NCI-H2227 (cell line): ENCODE measurements around the gene PCDHGA1.
A peak's percentile ranks its signal among the peaks of the same experiment; 100 is the strongest.
"Not testable (repeated sequence)": the region's sequence is repeated elsewhere in the genome, so short reads cannot be mapped to it uniquely, and the experiment has no call there.

Source experiments
- DNase-seq: peaks from one replicate; lab custom pipeline; 2025; ENCODE audit not compliant: unreplicated experiment; lab: John Stamatoyannopoulos, UW

The PCDHGA1 gene

GRCh38 chr5:141382469-141383294, 52.4 kb downstream of the PCDHGA1 start, which contains the start of gene PCDHGA7:
PCDHGA7 (plus strand) TSS chr5:141382742; CDS start chr5:141382900, 158 bp downstream.
- DNase-seq: peak; percentile 50

GRCh38 chr5:141383345-141383744, 53.0 kb downstream of the PCDHGA1 start:
- DNase-seq: no peak

GRCh38 chr5:141384471-141385267, 54.4 kb downstream of the PCDHGA1 start:
- no peak for DNase-seq

GRCh38 chr5:141387557-141388311, 57.4 kb downstream of the PCDHGA1 start, which contains the start of gene PCDHGB4:
PCDHGB4 (plus strand) TSS chr5:141387698; CDS start chr5:141387885, 187 bp downstream.
- DNase-seq: not testable (repeated sequence)

- DNase-seq: no peak
Observed at GRCh38 chr5:141388661-141389060, 58.3 kb downstream of the PCDHGA1 start.

GRCh38 chr5:141389153-141390042, 59.1 kb downstream of the PCDHGA1 start:
- DNase-seq: no peak

- no peak for DNase-seq
Observed at GRCh38 chr5:141392429-141393198, 62.3 kb downstream of the PCDHGA1 start, which contains the start of gene PCDHGA8. PCDHGA8 (plus strand) TSS chr5:141392633; CDS start chr5:141392814, 181 bp downstream.

- DNase-seq: no peak
Observed at GRCh38 chr5:141393267-141393666, 63.0 kb downstream of the PCDHGA1 start.

- DNase-seq: not testable (repeated sequence)
Observed at GRCh38 chr5:141394401-141395187, 64.3 kb downstream of the PCDHGA1 start.

- DNase-seq: peak; percentile 1
Observed at GRCh38 chr5:141397756-141398551, 67.6 kb downstream of the PCDHGA1 start, which contains the start of gene PCDHGB5. PCDHGB5 (plus strand) TSS chr5:141397947; CDS start chr5:141398128, 181 bp downstream.

GRCh38 chr5:141398608-141399007, 68.3 kb downstream of the PCDHGA1 start:
- no peak for DNase-seq

- DNase-seq: no peak
Observed at GRCh38 chr5:141399555-141400258, 69.4 kb downstream of the PCDHGA1 start.

- DNase-seq: no peak
Observed at GRCh38 chr5:141402553-141403243, 72.4 kb downstream of the PCDHGA1 start, which contains the start of gene PCDHGA9. PCDHGA9 (plus strand) TSS chr5:141402778; CDS start chr5:141402953, 175 bp downstream.

- no peak for DNase-seq
Observed at GRCh38 chr5:141403387-141403786, 73.1 kb downstream of the PCDHGA1 start.

GRCh38 chr5:141407790-141408505, 77.6 kb downstream of the PCDHGA1 start, which contains the start of gene PCDHGB6:
PCDHGB6 (plus strand) TSS chr5:141408021; CDS start chr5:141408203, 182 bp downstream.
- not testable (repeated sequence) for DNase-seq
